ENCODE measurements around the gene UNC119B.
A peak's percentile ranks its signal among the peaks of the same experiment; 100 is the strongest.

The UNC119B gene

GRCh38 chr12:120762086-120762485 lies 51.8 kb downstream of the UNC119B start:
- no peak for TF ChIP-seq CTCF (IDR thresholded peaks at IDR 0.05; ENCODE audit: insufficient read depth, low read length, poor library complexity, severe bottlenecking)
- H3K27me3 ChIP-seq (replicated peaks; ENCODE audit: control insufficient read depth, insufficient read depth, low read length): no peaks in the 10 kb centered on the region
- DNase-seq (ENCODE audit: extremely low read depth, insufficient read length): no peak
- H3K36me3 ChIP-seq (ENCODE audit: control insufficient read depth, insufficient read depth, low read length): peaks cover 25% of the 10 kb centered on the region
- no peak overlapping the region for H3K4me3 ChIP-seq (replicated peaks; ENCODE audit: low read depth, low read length)

- H3K36me3 ChIP-seq (ENCODE audit: control insufficient read depth, insufficient read depth, low read length): peaks cover 27% of the 10 kb centered on the region
Observed at GRCh38 chr12:120763250-120763649, 53.0 kb downstream of the UNC119B start.

GRCh38 chr12:120764816-120765215 lies 54.6 kb downstream of the UNC119B start:
- peaks cover 28% of the 10 kb centered on the region for H3K36me3 ChIP-seq (ENCODE audit: control insufficient read depth, insufficient read depth, low read length)
- TF ChIP-seq CTCF (IDR thresholded peaks at IDR 0.05; ENCODE audit: insufficient read depth, low read length, poor library complexity, severe bottlenecking): no peak
- DNase-seq (ENCODE audit: extremely low read depth, insufficient read length): no peak
- H3K27me3 ChIP-seq (replicated peaks; ENCODE audit: control insufficient read depth, insufficient read depth, low read length): no peaks in the 10 kb centered on the region
- H3K4me3 ChIP-seq (replicated peaks; ENCODE audit: low read depth, low read length): no peak overlapping the region

More at GRCh38 chr12:120763250-120763649, 53.0 kb downstream of the UNC119B start:
- no peak for DNase-seq (ENCODE audit: extremely low read depth, insufficient read length)
- Histone ChIP-seq H3K27me3 (replicated peaks; ENCODE audit: control insufficient read depth, insufficient read depth, low read length) (no peaks in the 10 kb centered on the region), H3K4me3 (replicated peaks; ENCODE audit: low read depth, low read length) (no peak overlapping the region)
- TF ChIP-seq CTCF (IDR thresholded peaks at IDR 0.05; ENCODE audit: insufficient read depth, low read length, poor library complexity, severe bottlenecking): no peak

- H3K27me3 ChIP-seq (replicated peaks; ENCODE audit: control insufficient read depth, insufficient read depth, low read length): no peaks in the 10 kb centered on the region
- peaks cover 26% of the 10 kb centered on the region for H3K36me3 ChIP-seq (ENCODE audit: control insufficient read depth, insufficient read depth, low read length)
- no peak for DNase-seq (ENCODE audit: extremely low read depth, insufficient read length)
- no peak for TF ChIP-seq CTCF (IDR thresholded peaks at IDR 0.05; ENCODE audit: insufficient read depth, low read length, poor library complexity, severe bottlenecking)
- H3K4me3 ChIP-seq (replicated peaks; ENCODE audit: low read depth, low read length): no peak overlapping the region
Observed at GRCh38 chr12:120766566-120766965, 56.3 kb downstream of the UNC119B start.

- Histone ChIP-seq H3K27me3 (replicated peaks; ENCODE audit: control insufficient read depth, insufficient read depth, low read length) (no peaks in the 10 kb centered on the region), H3K4me3 (replicated peaks; ENCODE audit: low read depth, low read length) (no peak overlapping the region), H3K36me3 (ENCODE audit: control insufficient read depth, insufficient read depth, low read length) (peaks cover 26% of the 10 kb centered on the region)
- peak; percentile 9 for TF ChIP-seq CTCF (IDR thresholded peaks at IDR 0.05; ENCODE audit: insufficient read depth, low read length, poor library complexity, severe bottlenecking)
- no peak for DNase-seq (ENCODE audit: extremely low read depth, insufficient read length)
Observed at GRCh38 chr12:120767071-120768024, 57.1 kb downstream of the UNC119B start.
